ENCODE measurements around the gene OR51D1. TPM values are rescaled to one million over a fixed set of nuclear protein-coding genes. Genes with fewer than 3 reads are reported as not detected.

The OR51D1 gene
- total and polyA plus RNA-seq, 5 donors from 2014 or later, result not detected

DNA sequence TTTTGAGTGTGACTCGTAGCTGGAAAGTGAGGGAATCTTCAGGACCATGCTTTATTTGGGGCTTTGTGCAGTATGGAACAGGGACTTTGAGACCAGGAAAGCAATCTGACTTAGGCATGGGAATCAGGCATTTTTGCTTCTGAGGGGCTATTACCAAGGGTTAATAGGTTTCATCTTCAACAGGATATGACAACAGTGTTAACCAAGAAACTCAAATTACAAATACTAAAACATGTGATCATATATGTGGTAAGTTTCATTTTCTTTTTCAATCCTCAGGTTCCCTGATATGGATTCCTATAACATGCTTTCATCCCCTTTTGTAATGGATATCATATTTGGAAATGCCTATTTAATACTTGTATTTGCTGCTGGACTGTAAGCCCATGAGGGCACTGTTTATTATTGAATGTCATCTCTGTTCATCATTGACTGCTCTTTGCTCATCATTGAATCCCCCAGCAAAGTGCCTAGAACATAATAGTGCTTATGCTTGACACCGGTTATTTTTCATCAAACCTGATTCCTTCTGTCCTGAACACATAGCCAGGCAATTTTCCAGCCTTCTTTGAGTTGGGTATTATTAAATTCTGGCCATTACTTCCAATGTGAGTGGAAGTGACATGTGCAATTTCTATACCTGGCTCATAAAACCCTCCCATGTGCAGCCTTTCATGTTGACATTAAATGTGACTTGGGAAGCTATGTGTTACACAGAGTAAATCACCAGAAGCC, 17.5 kb downstream of the OR51D1 start:
- Mint-ChIP-seq H3K36me3 (no peaks in the 10 kb centered on the region), H3K27me3 (no peaks in the 10 kb centered on the region), H3K4me1 (no peaks in the 10 kb centered on the region), H3K4me3 (no peak overlapping the region), H3K27ac (no peak overlapping the region), H3K9me3 (peaks cover 0 to 4% (median 0%) of the 10 kb centered on the region in 7 donors)
- no peak overlapping the region for H3K27ac ChIP-seq (ENCODE audit: insufficient read depth, low read length, poor library complexity, severe bottlenecking)
- no peaks in the 10 kb centered on the region for H3K27me3 ChIP-seq (ENCODE audit: control insufficient read depth, insufficient read depth, low read length)
- no peak overlapping the region for H3K4me3 ChIP-seq (ENCODE audit: low read depth, low read length)
- no peaks in the 10 kb centered on the region for H3K36me3 ChIP-seq (ENCODE audit: control insufficient read depth, insufficient read depth, low read length)
- H3K4me1 ChIP-seq (ENCODE audit: control insufficient read depth, insufficient read depth, low read length, poor library complexity, severe bottlenecking), result no peaks in the 10 kb centered on the region
- DNase-seq, result no peak
- no peaks in the 10 kb centered on the region for H3K9me3 ChIP-seq (ENCODE audit: control insufficient read depth in 2 of 2, low read length in 2 of 2)
- ATAC-seq (ENCODE audit: low read depth in 2 of 2), result no peak

- Mint-ChIP-seq H3K4me3 (no peak overlapping the region), H3K9me3 (no peaks in the 10 kb centered on the region), H3K36me3 (no peaks in the 10 kb centered on the region), H3K27me3 (peaks cover 4% of the 10 kb centered on the region), H3K27ac (no peak overlapping the region), H3K4me1 (no peaks in the 10 kb centered on the region)
- Histone ChIP-seq H3K4me1 (ENCODE audit: control insufficient read depth, insufficient read depth, low read length, poor library complexity, severe bottlenecking) (no peaks in the 10 kb centered on the region), H3K4me3 (ENCODE audit: low read depth, low read length) (no peak overlapping the region), H3K36me3 (ENCODE audit: control insufficient read depth, insufficient read depth, low read length) (no peaks in the 10 kb centered on the region), H3K27me3 (ENCODE audit: control insufficient read depth, insufficient read depth, low read length) (no peaks in the 10 kb centered on the region), H3K9me3 (ENCODE audit: control insufficient read depth in 2 of 2, low read length in 2 of 2) (no peaks in the 10 kb centered on the region), H3K27ac (ENCODE audit: insufficient read depth, low read length, poor library complexity, severe bottlenecking) (no peak overlapping the region)
- ATAC-seq (ENCODE audit: low read depth in 2 of 2), result no peak
- no peak for DNase-seq
These were observed 21.6 kb downstream of the OR51D1 start for GRCh38 chr11:4658629-4659445.

- Histone ChIP-seq H3K36me3 (ENCODE audit: control insufficient read depth, insufficient read depth, low read length) (no peaks in the 10 kb centered on the region), H3K27me3 (ENCODE audit: control insufficient read depth, insufficient read depth, low read length) (peaks cover 1% of the 10 kb centered on the region), H3K9me3 (ENCODE audit: control insufficient read depth in 2 of 2, low read length in 2 of 2) (no peaks in the 10 kb centered on the region), H3K4me1 (ENCODE audit: control insufficient read depth, insufficient read depth, low read length, poor library complexity, severe bottlenecking) (no peaks in the 10 kb centered on the region), H3K27ac (ENCODE audit: insufficient read depth, low read length, poor library complexity, severe bottlenecking) (no peak overlapping the region), H3K4me3 (ENCODE audit: low read depth, low read length) (no peak overlapping the region)
- no peak overlapping the region for H3K27ac Mint-ChIP-seq
- DNase-seq, result no peak
- no peaks in the 10 kb centered on the region for H3K4me1 Mint-ChIP-seq
- H3K27me3 Mint-ChIP-seq, result peaks cover 9% of the 10 kb centered on the region
- no peak for ATAC-seq (ENCODE audit: low read depth in 2 of 2)
- H3K4me3 Mint-ChIP-seq, result no peak overlapping the region
- H3K36me3 Mint-ChIP-seq, result no peaks in the 10 kb centered on the region
- peaks cover 0 to 1% (median 0%) of the 10 kb centered on the region in 7 donors for H3K9me3 Mint-ChIP-seq
These were observed 25.6 kb downstream of the OR51D1 start for GRCh38 chr11:4662876-4663275.

GRCh38 chr11:4664183-4664582, 26.9 kb downstream of the OR51D1 start:
- H3K4me1 ChIP-seq (ENCODE audit: control insufficient read depth, insufficient read depth, low read length, poor library complexity, severe bottlenecking), result no peaks in the 10 kb centered on the region
- H3K27ac ChIP-seq (ENCODE audit: insufficient read depth, low read length, poor library complexity, severe bottlenecking), result no peak overlapping the region
- DNase-seq (no peak), ATAC-seq (ENCODE audit: low read depth in 2 of 2) (no peak)
- peaks cover 1% of the 10 kb centered on the region for H3K27me3 ChIP-seq (ENCODE audit: control insufficient read depth, insufficient read depth, low read length)
- H3K4me3 ChIP-seq (ENCODE audit: low read depth, low read length), result no peak overlapping the region
- H3K9me3 ChIP-seq (ENCODE audit: control insufficient read depth in 2 of 2, low read length in 2 of 2), result no peaks in the 10 kb centered on the region
- H3K27ac Mint-ChIP-seq, result no peak overlapping the region
- H3K4me3 Mint-ChIP-seq, result no peak overlapping the region
- H3K36me3 Mint-ChIP-seq, result no peaks in the 10 kb centered on the region
- peaks cover 0 to 1% (median 0%) of the 10 kb centered on the region in 7 donors for H3K9me3 Mint-ChIP-seq
- H3K27me3 Mint-ChIP-seq, result peaks cover 14% of the 10 kb centered on the region
- no peaks in the 10 kb centered on the region for H3K4me1 Mint-ChIP-seq
- H3K36me3 ChIP-seq (ENCODE audit: control insufficient read depth, insufficient read depth, low read length), result no peaks in the 10 kb centered on the region

GRCh38 chr11:4664786-4665185, 27.5 kb downstream of the OR51D1 start:
- no peaks in the 10 kb centered on the region for H3K9me3 ChIP-seq (ENCODE audit: control insufficient read depth in 2 of 2, low read length in 2 of 2)
- no peaks in the 10 kb centered on the region for H3K4me1 Mint-ChIP-seq

GRCh38 chr11:4665424-4665823, 28.1 kb downstream of the OR51D1 start:
- H3K27ac Mint-ChIP-seq, result no peak overlapping the region
- ATAC-seq (ENCODE audit: low read depth in 2 of 2), result no peak
- no peak overlapping the region for H3K4me3 ChIP-seq (ENCODE audit: low read depth, low read length)
- no peak overlapping the region for H3K4me3 Mint-ChIP-seq
- H3K27me3 ChIP-seq (ENCODE audit: control insufficient read depth, insufficient read depth, low read length), result peaks cover 1% of the 10 kb centered on the region
- H3K36me3 ChIP-seq (ENCODE audit: control insufficient read depth, insufficient read depth, low read length), result no peaks in the 10 kb centered on the region
- H3K4me1 Mint-ChIP-seq, result no peaks in the 10 kb centered on the region
- H3K9me3 Mint-ChIP-seq, result peaks cover 0 to 1% (median 0%) of the 10 kb centered on the region in 7 donors
- H3K4me1 ChIP-seq (ENCODE audit: control insufficient read depth, insufficient read depth, low read length, poor library complexity, severe bottlenecking), result no peaks in the 10 kb centered on the region
- DNase-seq, result no peak
- no peak overlapping the region for H3K27ac ChIP-seq (ENCODE audit: insufficient read depth, low read length, poor library complexity, severe bottlenecking)
- H3K36me3 Mint-ChIP-seq, result no peaks in the 10 kb centered on the region
- no peaks in the 10 kb centered on the region for H3K9me3 ChIP-seq (ENCODE audit: control insufficient read depth in 2 of 2, low read length in 2 of 2)
- peaks cover 19% of the 10 kb centered on the region for H3K27me3 Mint-ChIP-seq

More at GRCh38 chr11:4664786-4665185, 27.5 kb downstream of the OR51D1 start:
- peaks cover 19% of the 10 kb centered on the region for H3K27me3 Mint-ChIP-seq
- Histone ChIP-seq H3K4me3 (ENCODE audit: low read depth, low read length) (no peak overlapping the region), H3K4me1 (ENCODE audit: control insufficient read depth, insufficient read depth, low read length, poor library complexity, severe bottlenecking) (no peaks in the 10 kb centered on the region), H3K36me3 (ENCODE audit: control insufficient read depth, insufficient read depth, low read length) (no peaks in the 10 kb centered on the region), H3K27ac (ENCODE audit: insufficient read depth, low read length, poor library complexity, severe bottlenecking) (no peak overlapping the region), H3K27me3 (ENCODE audit: control insufficient read depth, insufficient read depth, low read length) (peaks cover 1% of the 10 kb centered on the region)
- no peak overlapping the region for H3K27ac Mint-ChIP-seq
- ATAC-seq (ENCODE audit: low read depth in 2 of 2) (no peak), DNase-seq (no peak)
- H3K36me3 Mint-ChIP-seq, result no peaks in the 10 kb centered on the region
- H3K4me3 Mint-ChIP-seq, result no peak overlapping the region
- H3K9me3 Mint-ChIP-seq, result peaks cover 0 to 1% (median 0%) of the 10 kb centered on the region in 7 donors

DNA sequence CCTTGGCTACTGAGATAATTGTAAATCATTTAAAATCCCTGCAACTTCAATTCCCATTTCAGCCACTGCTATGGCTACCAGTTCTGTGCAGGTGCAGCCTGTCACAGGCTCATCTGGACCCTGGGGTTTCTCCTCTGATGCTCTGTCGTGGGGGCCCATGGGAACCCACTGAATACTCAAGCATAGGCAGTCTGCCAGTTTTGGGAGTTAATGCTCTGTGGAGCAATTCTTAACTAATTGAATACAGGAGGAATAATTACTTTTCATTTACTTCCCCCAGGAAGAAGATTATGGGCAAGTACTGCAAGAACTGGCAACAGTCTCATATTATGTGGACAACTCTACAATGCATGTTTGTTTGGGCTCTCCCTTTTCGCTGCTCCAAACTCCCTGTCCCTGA, 34.5 kb downstream of the OR51D1 start:
- no peaks in the 10 kb centered on the region for H3K36me3 ChIP-seq (ENCODE audit: control insufficient read depth, insufficient read depth, low read length)
- peaks cover 28% of the 10 kb centered on the region for H3K27me3 Mint-ChIP-seq
- peaks cover 1% of the 10 kb centered on the region for H3K27me3 ChIP-seq (ENCODE audit: control insufficient read depth, insufficient read depth, low read length)
- H3K9me3 Mint-ChIP-seq, result peaks cover 0 to 2% (median 0%) of the 10 kb centered on the region in 7 donors
- no peak for ATAC-seq (ENCODE audit: low read depth in 2 of 2)
- H3K27ac ChIP-seq (ENCODE audit: insufficient read depth, low read length, poor library complexity, severe bottlenecking), result no peak overlapping the region
- no peaks in the 10 kb centered on the region for H3K4me1 Mint-ChIP-seq
- H3K9me3 ChIP-seq (ENCODE audit: control insufficient read depth in 2 of 2, low read length in 2 of 2), result no peaks in the 10 kb centered on the region
- no peaks in the 10 kb centered on the region for H3K4me1 ChIP-seq (ENCODE audit: control insufficient read depth, insufficient read depth, low read length, poor library complexity, severe bottlenecking)
- DNase-seq, result no peak
- no peaks in the 10 kb centered on the region for H3K36me3 Mint-ChIP-seq
- H3K27ac Mint-ChIP-seq, result no peak overlapping the region
- H3K4me3 ChIP-seq (ENCODE audit: low read depth, low read length), result no peak overlapping the region
- H3K4me3 Mint-ChIP-seq, result no peak overlapping the region

Data from CD4-positive, CD25-positive, alpha-beta regulatory T cell (primary cell).